Progenitor cell of endocrine pancreas (in vitro differentiated cells): ENCODE measurements around the gene CNTROB. TPM values are rescaled to one million over a fixed set of nuclear protein-coding genes. Genes with fewer than 3 reads are reported as not detected.

Experiments
- DNase-seq: peaks from one replicate; pipeline ENCODE4 v3.0.0; 2021; ENCODE audit warnings: low spot score; ENCODE audit not compliant: unreplicated experiment
- H3K27ac Mint-ChIP-seq: 2 replicates; pipeline ENCODE4 v1.8.0; 2021; ENCODE audit warnings: mild to moderate bottlenecking, moderate library complexity, mixed read lengths
- H3K27me3 Mint-ChIP-seq: 2 replicates; pipeline ENCODE4 v1.8.0; 2021; ENCODE audit warnings: mixed read lengths
- H3K36me3 Mint-ChIP-seq: 2 replicates; pipeline ENCODE4 v1.8.0; 2022; ENCODE audit warnings: mixed read lengths; ENCODE audit not compliant: insufficient read depth
- H3K4me1 Mint-ChIP-seq: 2 replicates; pipeline ENCODE4 v1.8.0; 2021; ENCODE audit warnings: low read depth, mixed read lengths
- H3K4me3 Mint-ChIP-seq: 2 replicates; pipeline ENCODE4 v1.8.0; 2021; ENCODE audit warnings: low read depth, mild to moderate bottlenecking, moderate library complexity, mixed read lengths
- H3K9me3 Mint-ChIP-seq: 2 replicates; pipeline ENCODE4 v1.8.0; 2021; ENCODE audit warnings: low read depth, mixed read lengths
- CTCF ChIP-seq: fragments of 200-600 bp; sonication (generic); IDR thresholded peaks from one replicate; pipeline ENCODE4 v1.5.0; 2021; ENCODE audit warnings: antibody characterized with exemption, mild to moderate bottlenecking; ENCODE audit not compliant: unreplicated experiment
- total RNA-seq: library from RNA; stranded (reverse); gene quantifications from 2 replicates; pipeline ENCODE4 v1.2.1, GENCODE V29; 2021

CNTROB gene
- total RNA-seq, 1 donor from 2014 or later: 51.6 TPM

- H3K4me3 Mint-ChIP-seq: peak overlapping the region; percentile 59
Observed at GRCh38 chr17:7916385-7916682, 15.7 kb upstream of the CNTROB start.

GRCh38 chr17:7916808-7917207 lies 15.2 kb upstream of the CNTROB start:
- DNase-seq: no peak
- H3K9me3 Mint-ChIP-seq: no peaks in the 10 kb centered on the region
- H3K27me3 Mint-ChIP-seq: peaks cover 35% of the 10 kb centered on the region
- H3K27ac Mint-ChIP-seq: peak overlapping the region; percentile 11
- TF ChIP-seq CTCF: no peak
- H3K4me1 Mint-ChIP-seq: peaks cover 8% of the 10 kb centered on the region
- peaks cover 1% of the 10 kb centered on the region for H3K36me3 Mint-ChIP-seq
- peak overlapping the region; percentile 59 for H3K4me3 Mint-ChIP-seq

More at GRCh38 chr17:7916385-7916682, 15.7 kb upstream of the CNTROB start:
- peaks cover 1% of the 10 kb centered on the region for H3K36me3 Mint-ChIP-seq
- peaks cover 31% of the 10 kb centered on the region for H3K27me3 Mint-ChIP-seq
- H3K27ac Mint-ChIP-seq: peak overlapping the region; percentile 11
- no peak for TF ChIP-seq CTCF
- H3K9me3 Mint-ChIP-seq: no peaks in the 10 kb centered on the region
- peaks cover 8% of the 10 kb centered on the region for H3K4me1 Mint-ChIP-seq
- DNase-seq: no peak

GRCh38 chr17:7922269-7922844 lies 9.6 kb upstream of the CNTROB start:
- Mint-ChIP-seq H3K9me3 (no peaks in the 10 kb centered on the region), H3K36me3 (no peaks in the 10 kb centered on the region), H3K27me3 (peaks cover 54% of the 10 kb centered on the region), H3K27ac (peak overlapping the region; percentile 85), H3K4me1 (peaks cover 4% of the 10 kb centered on the region), H3K4me3 (peak overlapping the region; percentile 60)
- no peak for DNase-seq
- no peak for TF ChIP-seq CTCF

GRCh38 chr17:7922845-7923628 lies 9.0 kb upstream of the CNTROB start:
- Mint-ChIP-seq H3K27ac (peak overlapping the region; percentile 85), H3K4me3 (peak overlapping the region; percentile 60), H3K4me1 (peaks cover 4% of the 10 kb centered on the region), H3K36me3 (peaks cover 2% of the 10 kb centered on the region), H3K27me3 (peaks cover 57% of the 10 kb centered on the region), H3K9me3 (no peaks in the 10 kb centered on the region)
- DNase-seq: peak; percentile 80
- TF ChIP-seq CTCF: peak; percentile 19

GRCh38 chr17:7927596-7927995 lies 4.4 kb upstream of the CNTROB start:
- H3K4me3 Mint-ChIP-seq: no peak overlapping the region
- H3K36me3 Mint-ChIP-seq: peaks cover 7% of the 10 kb centered on the region
- TF ChIP-seq CTCF: no peak
- no peak for DNase-seq
- H3K9me3 Mint-ChIP-seq: no peaks in the 10 kb centered on the region
- peaks cover 12% of the 10 kb centered on the region for H3K4me1 Mint-ChIP-seq
- no peak overlapping the region for H3K27ac Mint-ChIP-seq
- H3K27me3 Mint-ChIP-seq: peaks cover 52% of the 10 kb centered on the region
